Measurements from ENCODE around the gene IQSEC3.

- no peak for TF ChIP-seq CTCF (IDR thresholded peaks at IDR 0.05 in 4 of 5, conservative IDR thresholded peaks at IDR 0.05 in 1 of 5)
- no peak for TF ChIP-seq POLR2A (IDR thresholded peaks at IDR 0.05)
Observed at GRCh38 chr12:209246-209645, 142.7 kb downstream of the IQSEC3 start.
